GM10847 (cell line): ENCODE results near the gene PIGR.

ENCODE experiments used
- POLR2A ChIP-seq: IDR thresholded peaks from 2 replicates; pipeline ENCODE4 v1.6.1; 2011; ENCODE audit not compliant: insufficient read length; ENCODE audit errors: extremely low read depth

Gene PIGR

GRCh38 chr1:206946261-206946660, at the start of gene PIGR:
PIGR (minus strand) TSS chr1:206946466; CDS start chr1:206940531, 5,935 bp downstream.
- no peak for TF ChIP-seq POLR2A

- TF ChIP-seq POLR2A = no peak
Measured at GRCh38 chr1:206992790-206993189, 46.5 kb upstream of the PIGR start.

GRCh38 chr1:206987873-206988272, 41.6 kb upstream of the PIGR start:
- TF ChIP-seq POLR2A = no peak

GRCh38 chr1:206986885-206987284, 40.6 kb upstream of the PIGR start:
- TF ChIP-seq POLR2A = no peak

GRCh38 chr1:206986402-206986801, 40.1 kb upstream of the PIGR start:
- TF ChIP-seq POLR2A = no peak

- no peak for TF ChIP-seq POLR2A
Measured at GRCh38 chr1:206985162-206985749, 39.0 kb upstream of the PIGR start.

GRCh38 chr1:206982216-206982615, 36.0 kb upstream of the PIGR start:
- TF ChIP-seq POLR2A = no peak

- no peak for TF ChIP-seq POLR2A
Measured at GRCh38 chr1:206979379-206980043, 33.2 kb upstream of the PIGR start.

GRCh38 chr1:206978259-206978658, 32.0 kb upstream of the PIGR start:
- TF ChIP-seq POLR2A = no peak

GRCh38 chr1:206975306-206975705, 29.0 kb upstream of the PIGR start:
- TF ChIP-seq POLR2A = no peak

GRCh38 chr1:206974140-206974539, 27.9 kb upstream of the PIGR start:
- TF ChIP-seq POLR2A = no peak

- TF ChIP-seq POLR2A = no peak
Measured at GRCh38 chr1:206972728-206973127, 26.5 kb upstream of the PIGR start.

- TF ChIP-seq POLR2A = no peak
Measured at GRCh38 chr1:206971029-206971655, 24.9 kb upstream of the PIGR start.

GRCh38 chr1:206970446-206970845, 24.2 kb upstream of the PIGR start, which contains the start of gene FCAMR:
FCAMR (minus strand) TSS chr1:206970460; CDS start chr1:206970125, 335 bp downstream.
- TF ChIP-seq POLR2A = no peak

- no peak for TF ChIP-seq POLR2A
Measured at GRCh38 chr1:206969090-206969489, 22.8 kb upstream of the PIGR start.

GRCh38 chr1:206967096-206967849, 21.0 kb upstream of the PIGR start:
- no peak for TF ChIP-seq POLR2A
